Natural killer cell (primary cell): ENCODE data around the gene ATP2B2. TPM values are rescaled to one million over a fixed set of nuclear protein-coding genes. Genes with fewer than 3 reads are reported as not detected.
A peak's percentile ranks its signal among the peaks of the same experiment; 100 is the strongest.

Experiments
- ATAC-seq, 3 donors: fragments of 150-1000 bp in 2 of 3; fragments of 200-7000 bp in 1 of 3; cut with Tn5 transposase; 1 replicate in 1 of 3; 2 replicates in 2 of 3; pipeline ENCODE4 v1.10.0; 2021; ENCODE audit warnings: mild to moderate bottlenecking in 2 of 3, moderate library complexity in 2 of 3
- DNase-seq, 2 donors: peaks; one replicate each; pipeline versions ENCODE4 v3.0.0 to v3.0.0-alpha.2; 2013 to 2021; ENCODE audit warnings: mixed read lengths in 1 of 2
- H3K27ac ChIP-seq: one replicate; pipeline ENCODE4 v1.5.1; 2013; ENCODE audit warnings: mild to moderate bottlenecking, low read length
- H3K27me3 ChIP-seq: one replicate; pipeline ENCODE4 v1.6.1; 2013; ENCODE audit warnings: low read length; ENCODE audit not compliant: control insufficient read depth, insufficient read depth
- H3K36me3 ChIP-seq: one replicate; pipeline ENCODE4 v1.6.1; 2013; ENCODE audit warnings: low read length; ENCODE audit not compliant: control insufficient read depth, insufficient read depth
- H3K4me1 ChIP-seq: one replicate; pipeline ENCODE4 v1.6.1; 2013; ENCODE audit warnings: low read length; ENCODE audit not compliant: control insufficient read depth, insufficient read depth
- H3K4me3 ChIP-seq: one replicate; pipeline ENCODE4 v1.5.1; 2013; ENCODE audit warnings: low read length
- H3K9me3 ChIP-seq: one replicate; pipeline ENCODE4 v1.6.1; 2013; ENCODE audit warnings: low read length; ENCODE audit not compliant: control insufficient read depth, insufficient read depth
- H3K27ac Mint-ChIP-seq, 2 donors: one replicate each; pipeline ENCODE4 v1.8.0; 2022; ENCODE audit warnings: mild to moderate bottlenecking in 2 of 2, mixed read lengths in 2 of 2, moderate library complexity in 1 of 2
- H3K27me3 Mint-ChIP-seq, 2 donors: one replicate each; pipeline ENCODE4 v1.8.0; 2022; ENCODE audit warnings: low read depth in 2 of 2, mixed read lengths in 2 of 2
- H3K36me3 Mint-ChIP-seq: one replicate; pipeline ENCODE4 v1.8.0; 2022; ENCODE audit warnings: mixed read lengths
- H3K4me1 Mint-ChIP-seq, 2 donors: one replicate each; pipeline ENCODE4 v1.8.0; 2022; ENCODE audit warnings: mixed read lengths in 2 of 2
- H3K4me3 Mint-ChIP-seq: one replicate; pipeline ENCODE4 v1.8.0; 2022; ENCODE audit warnings: mild to moderate bottlenecking, moderate library complexity, mixed read lengths
- H3K9me3 Mint-ChIP-seq, 2 donors: one replicate each; pipeline ENCODE4 v1.8.0; 2022; ENCODE audit warnings: mixed read lengths in 2 of 2
- WGBS: methylation state at CpG from one replicate; pipeline ENCODE4 v1.1.7; 2013; ENCODE audit warnings: missing lambda C conversion rate; ENCODE audit not compliant: insufficient coverage; 5-methylcytosine and 5-hydroxymethylcytosine counted together
- intact Hi-C: fragments of 100-400 bp; cut with micrococcal nuclease; formaldehyde crosslinking; loops from one replicate; pipeline ENCODE4 v1.14.2; 2022
- total RNA-seq, 4 donors: library from RNA; stranded (reverse); fragments of 120-200 nt in 1 of 4; gene quantifications; one replicate each; pipeline versions ENCODE4 v1.2.3 to v1.2.4, GENCODE V29; 2013 to 2022
- TF ChIP-seq, protein P1 (sequence below): fragments of 200-600 bp; IDR thresholded peaks from one replicate; pipeline ENCODE4 v1.8.0; 2022; ENCODE audit warnings: antibody characterized with exemption

ATP2B2 gene
- total RNA-seq, 3 donors from 2014 or later (not counting 1 experiment from before 2014, with no cell fraction given) = not detected

GRCh38 chr3:10417847-10418246 lies 87.5 kb downstream of the ATP2B2 start:
- H3K27ac Mint-ChIP-seq = no peak overlapping the region
- peaks cover 3 to 14% of the 10 kb centered on the region in 2 donors for H3K27me3 Mint-ChIP-seq
- no peaks in the 10 kb centered on the region for H3K9me3 Mint-ChIP-seq
- H3K4me3 Mint-ChIP-seq = no peak overlapping the region
- no peaks in the 10 kb centered on the region for H3K4me1 Mint-ChIP-seq
- no peaks in the 10 kb centered on the region for H3K36me3 Mint-ChIP-seq
- Histone ChIP-seq H3K27me3 (no peaks in the 10 kb centered on the region), H3K36me3 (no peaks in the 10 kb centered on the region), H3K4me1 (no peaks in the 10 kb centered on the region), H3K4me3 (no peak overlapping the region), H3K27ac (no peak overlapping the region), H3K9me3 (no peaks in the 10 kb centered on the region)
- peak in 1 of 2 donors; percentile 44 for DNase-seq
- TF ChIP-seq, protein P1, sequence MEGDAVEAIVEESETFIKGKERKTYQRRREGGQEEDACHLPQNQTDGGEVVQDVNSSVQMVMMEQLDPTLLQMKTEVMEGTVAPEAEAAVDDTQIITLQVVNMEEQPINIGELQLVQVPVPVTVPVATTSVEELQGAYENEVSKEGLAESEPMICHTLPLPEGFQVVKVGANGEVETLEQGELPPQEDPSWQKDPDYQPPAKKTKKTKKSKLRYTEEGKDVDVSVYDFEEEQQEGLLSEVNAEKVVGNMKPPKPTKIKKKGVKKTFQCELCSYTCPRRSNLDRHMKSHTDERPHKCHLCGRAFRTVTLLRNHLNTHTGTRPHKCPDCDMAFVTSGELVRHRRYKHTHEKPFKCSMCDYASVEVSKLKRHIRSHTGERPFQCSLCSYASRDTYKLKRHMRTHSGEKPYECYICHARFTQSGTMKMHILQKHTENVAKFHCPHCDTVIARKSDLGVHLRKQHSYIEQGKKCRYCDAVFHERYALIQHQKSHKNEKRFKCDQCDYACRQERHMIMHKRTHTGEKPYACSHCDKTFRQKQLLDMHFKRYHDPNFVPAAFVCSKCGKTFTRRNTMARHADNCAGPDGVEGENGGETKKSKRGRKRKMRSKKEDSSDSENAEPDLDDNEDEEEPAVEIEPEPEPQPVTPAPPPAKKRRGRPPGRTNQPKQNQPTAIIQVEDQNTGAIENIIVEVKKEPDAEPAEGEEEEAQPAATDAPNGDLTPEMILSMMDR = peak; percentile 26
- WGBS = 93% methylated on average over 2 of the region's 2 CpGs
- intact Hi-C loops = no loop called here
- ATAC-seq = peak in 1 of 3 donors; percentile 56

GRCh38 chr3:10416730-10417300 lies 88.6 kb downstream of the ATP2B2 start:
- H3K4me3 ChIP-seq = no peak overlapping the region
- Mint-ChIP-seq H3K27me3 (peaks cover 6 to 14% of the 10 kb centered on the region in 2 donors), H3K36me3 (no peaks in the 10 kb centered on the region), H3K4me1 (no peaks in the 10 kb centered on the region), H3K27ac (no peak overlapping the region), H3K4me3 (no peak overlapping the region), H3K9me3 (no peaks in the 10 kb centered on the region)
- DNase-seq = no peak
- no peaks in the 10 kb centered on the region for H3K4me1 ChIP-seq
- WGBS = 58% methylated on average over 19 of the region's 19 CpGs
- intact Hi-C loops = no loop called here
- H3K36me3 ChIP-seq = no peaks in the 10 kb centered on the region
- no peaks in the 10 kb centered on the region for H3K27me3 ChIP-seq
- no peaks in the 10 kb centered on the region for H3K9me3 ChIP-seq
- no peak for ATAC-seq
- TF ChIP-seq, protein P1 = no peak
- no peak overlapping the region for H3K27ac ChIP-seq

- Mint-ChIP-seq H3K4me3 (no peak overlapping the region), H3K4me1 (no peaks in the 10 kb centered on the region), H3K9me3 (no peaks in the 10 kb centered on the region), H3K27me3 (peaks cover 6 to 14% of the 10 kb centered on the region in 2 donors), H3K36me3 (no peaks in the 10 kb centered on the region), H3K27ac (no peak overlapping the region)
- Histone ChIP-seq H3K4me3 (no peak overlapping the region), H3K27ac (no peak overlapping the region), H3K27me3 (no peaks in the 10 kb centered on the region), H3K36me3 (no peaks in the 10 kb centered on the region), H3K4me1 (no peaks in the 10 kb centered on the region), H3K9me3 (no peaks in the 10 kb centered on the region)
- WGBS = 77% methylated on average over 4 of the region's 4 CpGs
- ATAC-seq (no peak), DNase-seq (no peak)
- TF ChIP-seq, protein P1 = no peak
- intact Hi-C loops = no loop called here
Measured at GRCh38 chr3:10413041-10413440, 92.3 kb downstream of the ATP2B2 start.
